Measurements from ENCODE around the gene ABLIM2. TPM values are rescaled to one million over a fixed set of nuclear protein-coding genes. Genes with fewer than 3 reads are reported as not detected.
A peak's percentile ranks its signal among the peaks of the same experiment; 100 is the strongest.

Gene ABLIM2
- total and polyA plus RNA-seq, 10 of the 15 experiments (the other 5 are each of a cell fraction or from before 2014, with no cell fraction given): 0.03 to 0.15 (median 0.05) TPM; not detected in 7

GRCh38 chr4:8158710-8159536 is at the start of gene ABLIM2 (continued):
- TF ChIP-seq PRDM15 (CRISPR knock-in tag; IDR thresholded peaks at IDR 0.05) (no peak), ELK1 (IDR thresholded peaks at IDR 0.05; ENCODE audit: low read depth, low read length) (0 out of 2 replicates have a peak, but pooled peaks have one; percentile 19), ATF3 (IDR thresholded peaks at IDR 0.05; ENCODE audit: borderline replicate concordance, extremely low read depth, low read depth, low read length) (peak; percentile 15; the same call in 1 of the 2 replicates), GATAD2B (conservative IDR thresholded peaks at IDR 0.05; ENCODE audit: low read depth) (no peak), PAX8 (IDR thresholded peaks at IDR 0.05) (no peak), YY1 (IDR thresholded peaks at IDR 0.05; ENCODE audit: low read depth, low read length) (0 out of 2 replicates have a peak, but pooled peaks have one; percentile 17), RAD51 (IDR thresholded peaks at IDR 0.05) (no peak), SIN3A (IDR thresholded peaks at IDR 0.05; ENCODE audit: low read depth, low read length) (0 out of 2 replicates have a peak, but pooled peaks have one; percentile 35), TCF12 (IDR thresholded peaks at IDR 0.05; ENCODE audit: low read depth, low read length) (peak; percentile 43; the same call in 1 of the 2 replicates), BHLHE40 (IDR thresholded peaks at IDR 0.05; ENCODE audit: borderline replicate concordance in 1 of 2, low read depth in 2 of 2, low read length in 1 of 2) (peak; percentile 23 to 85; a peak in 2 of 4 replicates), ZBTB11 (CRISPR knock-in tag; IDR thresholded peaks at IDR 0.05) (no peak), CEBPB (IDR thresholded peaks at IDR 0.05; ENCODE audit: borderline replicate concordance in 1 of 2, low read depth in 2 of 2, low read length in 2 of 2) (peak in 1 of 2 experiments; percentile 98; a peak in 2 of 4 replicates), POLR2AphosphoS5 (IDR thresholded peaks at IDR 0.05; ENCODE audit: low read length) (peak; percentile 67; the same call in 1 of the 2 replicates), LARP7 (IDR thresholded peaks at IDR 0.05) (peak; percentile 45), ZNF622 (IDR thresholded peaks at IDR 0.05) (no peak), SRF (IDR thresholded peaks at IDR 0.05; ENCODE audit: low read depth in 2 of 2, low read length in 2 of 2) (no peak), ZNF207 (IDR thresholded peaks at IDR 0.05; ENCODE audit: borderline replicate concordance) (peak; percentile 31; the same call in 1 of the 2 replicates), ZSCAN29 (IDR thresholded peaks at IDR 0.05) (no peak), RUNX3 (IDR thresholded peaks at IDR 0.05; ENCODE audit: low read length) (no peak; the same call in 1 of the 2 replicates), CBX5 (IDR thresholded peaks at IDR 0.05; ENCODE audit: low read depth) (no peak)
